GM18870 (cell line): ENCODE data around the gene SHLD1.

ENCODE experiments used
- ATAC-seq: cut with Tn5 transposase; IDR thresholded peaks from one replicate; pipeline ENCODE4 v1.9.1; 2021; ENCODE audit warnings: moderate library complexity; ENCODE audit not compliant: unreplicated experiment

The SHLD1 gene

GRCh38 chr20:5844063-5844681 is 94.0 kb downstream of the SHLD1 start:
- ATAC-seq, result peak; percentile 74

GRCh38 chr20:5845681-5846615 is 95.7 kb downstream of the SHLD1 start:
- no peak for ATAC-seq

GRCh38 chr20:5848711-5849505 is 98.7 kb downstream of the SHLD1 start:
- no peak for ATAC-seq

GRCh38 chr20:5855939-5856338 is 105.7 kb downstream of the SHLD1 start:
- no peak for ATAC-seq

GRCh38 chr20:5859608-5860007 is 109.4 kb downstream of the SHLD1 start:
- ATAC-seq, result no peak

- no peak for ATAC-seq
Measured at GRCh38 chr20:5862703-5863039, 112.5 kb downstream of the SHLD1 start.

GRCh38 chr20:5863040-5863833 is 113.0 kb downstream of the SHLD1 start:
- no peak for ATAC-seq

GRCh38 chr20:5864428-5864827 is 114.2 kb downstream of the SHLD1 start:
- no peak for ATAC-seq

- ATAC-seq, result no peak
Measured at GRCh38 chr20:5864873-5865587, 114.8 kb downstream of the SHLD1 start.

- ATAC-seq, result no peak
Measured at GRCh38 chr20:5865604-5866003, 115.4 kb downstream of the SHLD1 start.

- no peak for ATAC-seq
Measured at GRCh38 chr20:5870568-5870981, 120.4 kb downstream of the SHLD1 start.

- ATAC-seq, result no peak
Measured at GRCh38 chr20:5871459-5872410, 121.5 kb downstream of the SHLD1 start.

- ATAC-seq, result no peak
Measured at GRCh38 chr20:5877128-5877527, 126.9 kb downstream of the SHLD1 start.

- ATAC-seq, result no peak
Measured at GRCh38 chr20:5880326-5880725, 130.1 kb downstream of the SHLD1 start.

- ATAC-seq, result no peak
Measured at GRCh38 chr20:5881703-5882102, 131.5 kb downstream of the SHLD1 start.

- ATAC-seq, result no peak
Measured at GRCh38 chr20:5882166-5882565, 132.0 kb downstream of the SHLD1 start.

GRCh38 chr20:5884465-5885335 is 134.5 kb downstream of the SHLD1 start:
- no peak for ATAC-seq

GRCh38 chr20:5885866-5886265 is 135.7 kb downstream of the SHLD1 start:
- ATAC-seq, result no peak
